Mesothelial cell of epicardium (in vitro differentiated cells): ENCODE measurements around the gene SPIN2B. TPM values are rescaled to one million over a fixed set of nuclear protein-coding genes. Genes with fewer than 3 reads are reported as not detected.

Source experiments
- DNase-seq, 2 experiments: peaks; one replicate each; pipeline ENCODE4 v3.0.0; 2021; ENCODE audit warnings: low spot score in 2 of 2; ENCODE audit not compliant: unreplicated experiment in 2 of 2
- H3K27ac Mint-ChIP-seq: 2 replicates; pipeline ENCODE4 v1.8.0; 2021; ENCODE audit warnings: mixed read lengths
- H3K27me3 Mint-ChIP-seq: 2 replicates; pipeline ENCODE4 v1.8.0; 2021; ENCODE audit warnings: low read depth, mixed read lengths
- H3K36me3 Mint-ChIP-seq: 2 replicates; pipeline ENCODE4 v1.8.0; 2021; ENCODE audit warnings: mixed read lengths
- H3K4me1 Mint-ChIP-seq: 2 replicates; pipeline ENCODE4 v1.8.0; 2021; ENCODE audit warnings: mixed read lengths
- H3K4me3 Mint-ChIP-seq: 2 replicates; pipeline ENCODE4 v1.8.0; 2021; ENCODE audit warnings: mild to moderate bottlenecking, moderate library complexity, mixed read lengths
- H3K9me3 Mint-ChIP-seq: 2 replicates; pipeline ENCODE4 v1.8.0; 2021; ENCODE audit warnings: mixed read lengths
- total RNA-seq: library from RNA; stranded (reverse); gene quantifications from 3 replicates; pipeline ENCODE4 v1.2.1, GENCODE V29; 2021
- TF ChIP-seq, protein P1 (sequence below): fragments of 200-600 bp; sonication (generic); IDR thresholded peaks from one replicate; pipeline ENCODE4 v1.5.0; 2021; ENCODE audit warnings: antibody characterized with exemption; ENCODE audit not compliant: unreplicated experiment

Gene SPIN2B
- total RNA-seq, 1 donor from 2014 or later = 19.9 TPM

DNA sequence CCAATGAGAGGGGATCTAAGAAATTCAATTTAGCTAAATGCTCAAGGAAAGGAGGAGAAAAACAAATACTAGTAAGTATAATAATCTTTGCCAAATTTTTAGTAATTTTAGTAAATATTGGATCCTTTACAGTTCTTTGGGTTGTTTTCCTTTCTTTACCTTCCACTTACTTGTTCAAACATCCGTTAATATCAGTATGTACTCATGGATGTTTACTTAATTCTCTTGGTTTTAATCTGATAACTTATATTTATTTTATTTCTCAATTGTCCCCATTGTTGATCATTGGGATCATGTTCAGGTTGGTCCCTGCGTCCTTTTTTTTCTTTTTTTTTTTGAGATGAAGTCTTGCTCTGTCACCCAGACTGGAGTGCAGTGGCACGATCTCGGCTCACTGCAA is 46.9 kb downstream of the SPIN2B start:
- peaks cover 33% of the 10 kb centered on the region for H3K9me3 Mint-ChIP-seq
- no peak for DNase-seq
- TF ChIP-seq, protein P1, sequence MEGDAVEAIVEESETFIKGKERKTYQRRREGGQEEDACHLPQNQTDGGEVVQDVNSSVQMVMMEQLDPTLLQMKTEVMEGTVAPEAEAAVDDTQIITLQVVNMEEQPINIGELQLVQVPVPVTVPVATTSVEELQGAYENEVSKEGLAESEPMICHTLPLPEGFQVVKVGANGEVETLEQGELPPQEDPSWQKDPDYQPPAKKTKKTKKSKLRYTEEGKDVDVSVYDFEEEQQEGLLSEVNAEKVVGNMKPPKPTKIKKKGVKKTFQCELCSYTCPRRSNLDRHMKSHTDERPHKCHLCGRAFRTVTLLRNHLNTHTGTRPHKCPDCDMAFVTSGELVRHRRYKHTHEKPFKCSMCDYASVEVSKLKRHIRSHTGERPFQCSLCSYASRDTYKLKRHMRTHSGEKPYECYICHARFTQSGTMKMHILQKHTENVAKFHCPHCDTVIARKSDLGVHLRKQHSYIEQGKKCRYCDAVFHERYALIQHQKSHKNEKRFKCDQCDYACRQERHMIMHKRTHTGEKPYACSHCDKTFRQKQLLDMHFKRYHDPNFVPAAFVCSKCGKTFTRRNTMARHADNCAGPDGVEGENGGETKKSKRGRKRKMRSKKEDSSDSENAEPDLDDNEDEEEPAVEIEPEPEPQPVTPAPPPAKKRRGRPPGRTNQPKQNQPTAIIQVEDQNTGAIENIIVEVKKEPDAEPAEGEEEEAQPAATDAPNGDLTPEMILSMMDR = no peak

DNA sequence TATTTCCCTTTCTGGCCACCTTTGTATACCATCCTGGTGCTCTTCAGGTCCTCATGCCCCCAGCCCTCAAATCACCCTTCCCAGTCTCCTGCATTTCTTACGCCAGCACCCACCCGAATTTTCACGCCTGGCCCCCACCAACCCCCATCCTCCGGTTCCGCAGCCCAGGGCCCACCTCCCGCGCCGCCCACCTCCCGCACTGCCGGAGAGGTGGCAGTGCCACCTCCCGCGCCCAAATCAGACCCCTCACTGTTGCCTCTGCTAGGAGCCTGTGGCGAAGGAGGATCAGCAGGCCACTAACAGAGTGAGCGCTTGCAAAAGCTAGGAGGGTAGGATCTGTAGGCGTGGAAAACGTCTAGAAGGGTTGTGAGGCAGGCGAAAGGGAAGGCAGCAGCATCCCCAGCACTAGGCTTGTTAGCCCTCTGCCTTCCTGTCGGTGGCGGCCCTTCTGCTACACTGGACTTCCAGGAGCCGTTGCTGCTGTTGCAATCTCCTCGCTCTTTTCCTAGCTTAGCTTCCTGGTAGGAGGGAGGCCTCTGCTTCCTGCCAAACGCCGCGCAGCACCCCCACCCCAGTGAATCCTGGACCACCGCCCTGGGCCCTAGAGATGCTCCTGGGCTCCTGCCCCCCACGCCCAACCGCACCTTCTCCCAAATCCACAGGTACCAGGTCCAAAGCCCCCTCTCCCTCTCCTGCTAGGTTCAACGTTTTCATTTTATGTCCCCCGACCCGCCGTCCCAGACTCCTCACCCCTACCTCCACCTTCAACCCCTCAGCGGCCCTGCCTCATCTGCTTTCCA is 51.0 kb downstream of the SPIN2B start:
- Mint-ChIP-seq H3K4me1 (peaks cover 2% of the 10 kb centered on the region), H3K27ac (no peak overlapping the region), H3K36me3 (no peaks in the 10 kb centered on the region), H3K27me3 (no peaks in the 10 kb centered on the region), H3K4me3 (no peak overlapping the region), H3K9me3 (peaks cover 35% of the 10 kb centered on the region)
- DNase-seq = no peak
- TF ChIP-seq, protein P1 = no peak

More for the DNA sequence above, 46.9 kb downstream of the SPIN2B start:
- H3K36me3 Mint-ChIP-seq = peaks cover 6% of the 10 kb centered on the region
- H3K27me3 Mint-ChIP-seq = no peaks in the 10 kb centered on the region
- H3K4me1 Mint-ChIP-seq = peaks cover 2% of the 10 kb centered on the region
- H3K4me3 Mint-ChIP-seq = no peak overlapping the region
- no peak overlapping the region for H3K27ac Mint-ChIP-seq

Other genes starting within 250 kb of the SPIN2B start
- 17.3 to 19.5 TPM (median 19.4 TPM) in 3 replicates for gene SPIN3, start 126.0 kb downstream of the SPIN2B start, total RNA-seq
- 4.1 to 5.3 TPM (median 4.2 TPM) in 3 replicates for gene SPIN2A, start 15.8 kb upstream of the SPIN2B start, total RNA-seq
- gene FAAH2, start 165.2 kb upstream of the SPIN2B start, total RNA-seq = 8.4 to 11.2 TPM (median 10.0 TPM) in 3 replicates